Fibroblast of villous mesenchyme (primary cell): ENCODE results near the gene COMMD2. TPM values are rescaled to one million over a fixed set of nuclear protein-coding genes. Genes with fewer than 3 reads are reported as not detected.

Experiments used
- DNase-seq: peaks from one replicate; pipeline ENCODE4 v3.0.0-alpha.2; 2010; ENCODE audit warnings: low read depth
- H3K4me3 ChIP-seq: 2 replicates; pipeline ENCODE4 v1.5.1; 2011; ENCODE audit warnings: low read depth, mild to moderate bottlenecking, low read length
- total RNA-seq: library from RNA; depleted of rRNA; stranded (reverse); fragments of >200 nt; gene quantifications from 2 replicates; pipeline ENCODE4 v1.2.3, GENCODE V29; 2012
- TF ChIP-seq, protein P1 (sequence below): IDR thresholded peaks from 2 replicates; pipeline ENCODE4 v1.5.1; 2012; ENCODE audit warnings: low read depth, mild to moderate bottlenecking, low read length; ENCODE audit not compliant: insufficient read depth

The COMMD2 gene
- total RNA-seq, 1 donor = 34.5 TPM

DNA sequence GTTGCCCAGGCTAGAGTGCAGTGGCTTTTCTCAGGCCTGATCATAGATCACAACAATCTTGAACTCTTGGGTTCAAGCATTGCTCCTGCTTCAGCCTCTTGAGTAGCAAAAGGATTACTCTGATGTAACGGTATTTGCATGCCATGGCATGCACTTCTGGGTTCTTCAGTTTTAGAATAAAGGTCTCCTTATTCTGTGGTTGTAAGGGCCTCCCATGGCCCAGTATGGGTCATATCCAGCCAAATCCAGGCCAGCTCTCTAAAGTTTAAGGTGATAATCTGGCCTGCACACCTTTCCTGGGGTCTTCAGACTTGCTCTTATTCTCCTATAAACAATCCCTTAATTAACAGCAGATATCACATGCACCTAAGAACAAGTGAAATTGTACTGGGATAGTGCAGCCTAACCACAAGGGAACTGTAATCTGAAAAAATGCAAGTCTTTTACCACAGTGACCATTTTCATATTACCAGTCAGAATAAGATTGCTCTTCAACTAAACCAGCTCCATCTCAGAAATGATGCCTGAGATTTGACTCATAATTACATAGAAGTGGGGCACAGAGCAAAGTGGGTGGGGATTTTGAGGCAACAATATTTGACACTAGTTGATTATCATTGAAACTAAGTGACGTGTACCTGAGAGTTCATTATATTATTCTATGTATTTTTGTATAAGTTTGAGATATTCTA is 25.4 kb downstream of the COMMD2 start:
- H3K4me3 ChIP-seq = no peak overlapping the region
- DNase-seq = no peak
- TF ChIP-seq, protein P1, sequence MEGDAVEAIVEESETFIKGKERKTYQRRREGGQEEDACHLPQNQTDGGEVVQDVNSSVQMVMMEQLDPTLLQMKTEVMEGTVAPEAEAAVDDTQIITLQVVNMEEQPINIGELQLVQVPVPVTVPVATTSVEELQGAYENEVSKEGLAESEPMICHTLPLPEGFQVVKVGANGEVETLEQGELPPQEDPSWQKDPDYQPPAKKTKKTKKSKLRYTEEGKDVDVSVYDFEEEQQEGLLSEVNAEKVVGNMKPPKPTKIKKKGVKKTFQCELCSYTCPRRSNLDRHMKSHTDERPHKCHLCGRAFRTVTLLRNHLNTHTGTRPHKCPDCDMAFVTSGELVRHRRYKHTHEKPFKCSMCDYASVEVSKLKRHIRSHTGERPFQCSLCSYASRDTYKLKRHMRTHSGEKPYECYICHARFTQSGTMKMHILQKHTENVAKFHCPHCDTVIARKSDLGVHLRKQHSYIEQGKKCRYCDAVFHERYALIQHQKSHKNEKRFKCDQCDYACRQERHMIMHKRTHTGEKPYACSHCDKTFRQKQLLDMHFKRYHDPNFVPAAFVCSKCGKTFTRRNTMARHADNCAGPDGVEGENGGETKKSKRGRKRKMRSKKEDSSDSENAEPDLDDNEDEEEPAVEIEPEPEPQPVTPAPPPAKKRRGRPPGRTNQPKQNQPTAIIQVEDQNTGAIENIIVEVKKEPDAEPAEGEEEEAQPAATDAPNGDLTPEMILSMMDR = no peak

DNA sequence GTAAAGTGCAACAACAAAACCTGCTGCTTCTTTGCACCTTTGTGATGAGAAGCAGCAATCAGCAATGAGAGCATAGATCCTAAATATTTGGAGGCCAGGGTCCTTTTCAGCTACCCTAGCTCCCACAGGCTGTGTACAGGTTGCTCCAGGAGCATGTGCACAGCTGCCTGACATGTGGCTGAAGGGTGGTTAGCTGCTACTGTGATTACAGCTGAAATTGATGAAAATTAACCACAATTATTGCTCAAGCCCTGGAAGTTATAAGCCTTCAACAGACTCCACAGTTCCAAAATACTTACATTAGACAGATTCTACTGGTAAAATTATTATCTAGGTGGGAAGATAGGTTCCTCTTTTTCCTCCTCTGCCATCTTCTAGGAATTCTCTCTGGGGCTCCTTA is 28.5 kb downstream of the COMMD2 start:
- TF ChIP-seq, protein P1 = no peak
- DNase-seq = no peak
- no peak overlapping the region for H3K4me3 ChIP-seq

DNA sequence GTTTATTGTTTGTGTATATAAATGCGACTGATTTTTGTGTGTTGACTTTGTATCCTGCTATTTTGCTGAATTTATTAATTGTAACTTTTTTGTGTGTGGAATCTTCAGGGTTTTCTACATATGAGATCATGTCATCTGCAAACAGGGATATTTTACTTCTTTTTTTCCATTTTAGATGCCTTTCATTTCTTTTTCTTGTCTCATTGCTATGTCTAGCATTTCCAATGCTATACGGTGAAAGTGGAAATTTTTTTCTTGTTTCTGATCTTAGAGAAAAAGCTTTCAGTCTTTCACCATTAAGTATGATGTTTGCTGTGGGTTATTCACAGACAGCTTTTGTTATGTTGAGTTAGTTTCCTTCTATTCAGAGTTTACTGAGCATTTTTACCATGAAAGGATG is 31.4 kb downstream of the COMMD2 start:
- H3K4me3 ChIP-seq = no peak overlapping the region
- DNase-seq = no peak
- TF ChIP-seq, protein P1 = no peak

DNA sequence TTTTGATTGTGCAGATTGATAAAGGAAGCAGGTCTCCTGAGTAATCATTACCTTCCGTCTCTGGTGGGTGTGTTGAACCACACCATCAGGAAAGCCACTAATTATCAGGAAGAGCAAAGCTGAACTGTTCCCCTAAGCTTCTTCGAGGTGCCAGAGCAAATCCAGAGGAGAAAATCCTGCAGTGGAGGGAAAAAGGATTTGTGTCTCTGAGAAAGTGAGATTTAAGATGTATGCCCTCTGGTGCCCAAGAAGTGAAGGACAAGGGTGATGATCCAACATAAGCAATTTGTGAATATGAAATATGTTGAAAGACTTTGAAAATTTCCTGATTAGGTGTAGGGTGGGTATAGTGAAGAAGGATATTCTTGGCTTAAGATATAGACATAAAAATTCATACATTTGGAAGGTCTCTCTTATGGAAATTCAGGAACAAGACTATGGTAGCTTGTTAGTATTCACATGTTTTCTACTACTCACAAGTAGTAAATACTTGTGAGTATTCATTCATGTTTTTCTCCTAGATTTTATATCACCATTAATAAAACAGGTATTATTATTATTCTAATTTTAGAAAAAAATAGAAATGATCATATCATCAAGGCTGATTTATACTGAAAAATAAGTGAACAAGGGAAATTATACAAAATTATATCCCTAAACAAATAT is 34.8 kb downstream of the COMMD2 start:
- TF ChIP-seq, protein P1 = peak; percentile 75
- peak; percentile 86 for DNase-seq
- no peak overlapping the region for H3K4me3 ChIP-seq

DNA sequence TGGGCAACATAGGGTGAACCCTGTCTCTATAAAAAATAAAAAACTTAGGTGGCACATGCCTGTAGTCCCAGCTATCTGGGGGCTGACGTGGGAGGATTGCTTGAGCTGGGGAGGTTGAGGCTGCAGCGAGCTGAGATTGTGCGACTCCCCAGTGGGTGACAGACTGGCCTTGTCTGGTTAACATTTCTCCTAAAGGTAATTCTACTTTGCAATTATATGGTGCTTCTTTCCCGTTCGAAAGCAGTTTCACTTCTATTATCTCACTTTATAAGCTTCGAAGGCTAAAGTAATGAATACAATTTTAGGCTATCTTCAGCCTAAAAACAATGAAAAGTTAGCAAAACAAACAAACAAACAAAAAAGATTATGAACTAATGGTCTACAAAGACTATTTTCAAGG is 35.3 kb downstream of the COMMD2 start:
- DNase-seq = no peak
- TF ChIP-seq, protein P1 = no peak

DNA sequence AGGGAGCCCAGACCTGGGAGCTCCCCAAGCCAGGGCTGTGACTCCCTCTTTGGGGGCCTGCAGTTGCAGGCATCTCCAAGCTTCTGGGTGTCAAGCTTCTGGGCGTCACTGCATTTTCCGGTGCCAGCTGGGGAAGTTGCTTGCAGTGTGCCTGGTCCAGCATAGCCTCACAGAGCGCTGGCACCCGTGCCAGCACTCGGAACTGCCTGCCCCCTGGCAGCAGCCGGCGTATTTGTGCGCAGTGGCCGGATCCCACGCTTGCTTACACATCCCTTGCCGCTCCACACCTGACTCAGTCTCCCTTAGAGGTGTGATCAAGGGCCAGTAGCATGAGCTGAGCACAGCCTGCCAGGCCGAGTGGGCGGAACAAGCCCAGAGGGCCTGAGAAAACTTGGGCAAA is 37.0 kb downstream of the COMMD2 start:
- DNase-seq = no peak
- TF ChIP-seq, protein P1 = no peak

More for the DNA sequence above, 35.3 kb downstream of the COMMD2 start:
- H3K4me3 ChIP-seq = no peak overlapping the region

More for the DNA sequence above, 37.0 kb downstream of the COMMD2 start:
- H3K4me3 ChIP-seq = no peak overlapping the region
